C4-2B (cell line): ENCODE measurements around the gene CASP1.
A peak's percentile ranks its signal among the peaks of the same experiment; 100 is the strongest.

ENCODE experiments used
- H3K27ac ChIP-seq: fragments of 450-650 bp; 2 replicates; pipeline ENCODE4 v1.5.1; 2017
- ZFX ChIP-seq: fragments of 450-650 bp; IDR thresholded peaks from 2 replicates; pipeline ENCODE4 v1.6.1; 2017
- TF ChIP-seq, protein P1 (sequence below): fragments of 450-650 bp; conservative IDR thresholded peaks from 2 replicates; pipeline ENCODE4 v1.5.1; 2017; ENCODE audit warnings: mild to moderate bottlenecking

The CASP1 gene

DNA sequence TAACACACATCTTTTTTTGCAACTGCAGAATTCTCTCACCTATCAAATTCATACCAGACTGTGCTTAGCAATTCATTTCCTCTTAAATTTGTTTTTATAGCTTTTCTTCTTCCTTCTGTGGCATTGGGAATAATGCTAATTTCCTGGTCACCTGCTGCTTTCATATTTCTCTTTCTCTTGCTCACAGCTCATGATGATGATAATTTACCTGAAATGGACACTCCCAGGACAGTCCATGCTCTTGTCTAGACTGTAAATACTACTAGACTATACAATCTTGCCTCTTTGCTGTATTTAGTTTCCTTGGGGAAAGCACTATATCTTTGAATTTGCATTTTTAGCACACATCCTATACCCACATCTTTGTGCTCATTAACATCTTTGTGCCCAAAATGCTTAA, 27.5 kb downstream of the CASP1 start:
- TF ChIP-seq, protein P1, sequence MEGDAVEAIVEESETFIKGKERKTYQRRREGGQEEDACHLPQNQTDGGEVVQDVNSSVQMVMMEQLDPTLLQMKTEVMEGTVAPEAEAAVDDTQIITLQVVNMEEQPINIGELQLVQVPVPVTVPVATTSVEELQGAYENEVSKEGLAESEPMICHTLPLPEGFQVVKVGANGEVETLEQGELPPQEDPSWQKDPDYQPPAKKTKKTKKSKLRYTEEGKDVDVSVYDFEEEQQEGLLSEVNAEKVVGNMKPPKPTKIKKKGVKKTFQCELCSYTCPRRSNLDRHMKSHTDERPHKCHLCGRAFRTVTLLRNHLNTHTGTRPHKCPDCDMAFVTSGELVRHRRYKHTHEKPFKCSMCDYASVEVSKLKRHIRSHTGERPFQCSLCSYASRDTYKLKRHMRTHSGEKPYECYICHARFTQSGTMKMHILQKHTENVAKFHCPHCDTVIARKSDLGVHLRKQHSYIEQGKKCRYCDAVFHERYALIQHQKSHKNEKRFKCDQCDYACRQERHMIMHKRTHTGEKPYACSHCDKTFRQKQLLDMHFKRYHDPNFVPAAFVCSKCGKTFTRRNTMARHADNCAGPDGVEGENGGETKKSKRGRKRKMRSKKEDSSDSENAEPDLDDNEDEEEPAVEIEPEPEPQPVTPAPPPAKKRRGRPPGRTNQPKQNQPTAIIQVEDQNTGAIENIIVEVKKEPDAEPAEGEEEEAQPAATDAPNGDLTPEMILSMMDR: no peak
- TF ChIP-seq ZFX: no peak
- no peak overlapping the region for H3K27ac ChIP-seq

DNA sequence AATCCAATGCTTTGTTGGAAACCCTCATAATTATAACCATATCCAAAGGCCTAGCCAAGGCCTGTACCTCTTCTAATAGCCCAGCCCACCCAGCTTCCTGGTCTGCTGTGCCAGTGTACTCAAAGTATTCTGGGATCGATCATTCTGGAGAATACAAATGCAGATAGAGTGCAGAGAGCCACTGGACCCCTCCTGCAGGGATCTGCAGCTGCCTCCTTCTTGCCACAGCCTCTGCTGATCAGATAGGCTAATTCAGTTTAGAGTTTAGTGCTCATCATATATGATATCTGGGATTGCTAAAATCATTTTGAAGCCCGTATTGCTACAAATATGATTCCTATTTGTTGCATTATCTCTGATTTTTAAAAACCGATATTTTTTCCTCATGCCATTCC, 29.5 kb downstream of the CASP1 start:
- no peak for TF ChIP-seq ZFX
- TF ChIP-seq, protein P1: no peak
- H3K27ac ChIP-seq: no peak overlapping the region

DNA sequence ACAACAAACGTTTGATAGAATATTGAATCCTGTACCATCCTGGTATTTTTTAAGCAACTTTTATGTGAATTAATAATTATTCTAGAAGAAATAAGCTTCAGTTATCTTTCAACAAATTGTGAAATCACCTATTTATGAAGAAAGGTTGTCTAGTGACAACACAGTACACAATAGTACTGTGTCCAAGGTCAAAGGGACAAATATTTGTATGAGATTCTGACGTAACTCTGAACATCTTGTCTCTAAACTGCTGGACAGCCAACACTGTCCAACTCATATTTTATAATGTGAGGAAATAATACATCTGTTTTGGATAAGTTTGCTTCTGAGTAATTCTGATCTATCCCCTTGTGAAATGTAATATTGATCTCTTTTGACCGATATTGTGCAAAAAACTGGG, 30.9 kb downstream of the CASP1 start:
- H3K27ac ChIP-seq: no peak overlapping the region
- no peak for TF ChIP-seq ZFX
- TF ChIP-seq, protein P1: no peak

DNA sequence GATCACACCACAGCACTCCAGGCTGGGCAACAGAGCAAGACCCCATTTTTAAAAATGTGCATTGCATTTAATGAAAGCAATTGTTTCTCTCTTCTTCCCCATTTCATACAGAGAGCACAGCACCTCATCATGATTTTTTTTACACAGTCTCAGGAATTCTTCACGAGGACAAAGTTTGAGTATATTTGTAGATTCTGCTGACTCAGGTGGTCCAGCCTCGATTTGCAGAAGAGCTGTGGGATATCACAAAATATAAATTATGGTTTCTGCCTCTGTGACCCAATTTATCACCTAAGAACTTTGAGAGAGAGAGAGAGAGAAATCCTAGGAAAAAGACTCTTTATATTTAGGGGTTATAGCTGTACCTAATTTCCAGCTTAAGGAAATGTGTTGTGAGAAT, 31.8 kb downstream of the CASP1 start:
- TF ChIP-seq, protein P1: no peak
- no peak overlapping the region for H3K27ac ChIP-seq

DNA sequence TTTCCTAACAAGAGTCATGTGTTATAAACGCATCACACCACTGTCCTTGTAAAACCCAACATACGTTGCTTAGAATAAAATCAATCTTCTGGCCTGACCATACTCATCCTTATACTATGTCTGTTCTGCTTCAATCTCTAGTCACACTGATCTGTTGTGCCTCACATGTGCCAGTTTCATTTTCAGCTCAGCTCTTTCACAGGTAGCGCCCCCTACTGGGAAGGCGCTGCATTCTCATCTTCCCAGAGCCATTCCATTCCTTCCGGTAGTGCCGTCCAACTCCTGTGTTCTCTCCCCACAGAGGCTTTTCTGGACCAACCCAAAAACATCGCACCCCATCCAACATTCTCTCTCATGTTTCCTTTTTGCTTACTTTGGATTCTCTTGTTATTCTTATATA, 34.1 kb downstream of the CASP1 start:
- H3K27ac ChIP-seq: no peak overlapping the region
- TF ChIP-seq, protein P1: peak; percentile 87
- no peak for TF ChIP-seq ZFX

DNA sequence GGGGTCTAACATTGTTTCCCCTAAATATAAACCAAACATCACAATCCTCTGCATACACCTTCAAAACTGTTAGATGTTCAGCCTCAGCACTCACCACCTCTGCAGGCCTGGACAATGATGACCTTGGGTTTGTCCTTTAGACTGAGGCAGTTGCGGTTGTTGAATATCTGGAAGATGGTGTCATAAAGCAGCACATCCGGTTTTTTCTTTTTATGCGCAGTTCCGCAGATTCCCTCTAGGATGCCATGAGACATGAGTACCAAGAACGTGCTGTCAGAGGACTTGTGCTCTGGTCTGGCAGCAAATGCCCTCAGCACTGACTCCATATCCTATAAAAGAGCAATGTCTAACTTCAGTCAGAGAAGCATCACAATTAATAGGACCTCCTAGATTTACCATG, 34.8 kb downstream of the CASP1 start:
- TF ChIP-seq, protein P1: no peak
- TF ChIP-seq ZFX: no peak
- H3K27ac ChIP-seq: no peak overlapping the region

DNA sequence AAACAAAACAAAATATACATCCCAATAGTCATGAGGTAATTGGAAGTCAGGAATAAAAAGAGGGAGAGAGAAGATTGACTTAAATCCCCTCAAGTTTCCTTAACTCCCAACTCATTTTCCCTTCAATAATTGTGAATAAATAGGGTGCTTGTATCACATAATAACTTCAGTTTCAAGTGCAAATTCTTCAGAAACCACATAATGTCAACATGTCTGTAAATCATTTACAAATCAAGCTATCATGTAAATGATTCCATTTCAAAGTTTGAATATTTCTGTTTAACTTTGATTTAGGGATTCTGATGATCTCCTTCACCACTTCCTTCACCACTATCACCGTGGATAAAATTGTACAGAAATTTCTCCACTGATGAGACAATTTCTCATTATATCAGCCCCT, 35.2 kb downstream of the CASP1 start:
- no peak for TF ChIP-seq ZFX
- TF ChIP-seq, protein P1: no peak
- H3K27ac ChIP-seq: no peak overlapping the region

DNA sequence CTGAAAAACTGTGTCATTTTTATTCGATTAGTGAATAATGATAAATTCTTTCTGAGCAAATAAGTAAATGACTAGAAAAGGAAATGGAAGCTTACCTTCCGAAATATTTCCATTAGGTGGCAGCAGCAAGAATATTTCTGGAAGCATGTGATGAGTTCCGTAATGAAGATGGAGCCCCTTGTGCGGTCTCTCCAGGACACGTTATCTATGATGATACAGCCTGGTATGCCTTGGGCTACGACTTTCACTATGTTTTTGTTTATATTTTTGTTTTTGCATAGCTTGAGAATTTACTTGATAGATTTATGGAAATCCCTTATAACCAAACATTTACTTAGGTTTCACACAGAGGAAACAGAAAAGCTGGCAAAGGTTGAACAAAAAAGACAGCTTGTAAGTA, 37.7 kb downstream of the CASP1 start:
- TF ChIP-seq, protein P1: peak; percentile 53
- TF ChIP-seq ZFX: no peak
- H3K27ac ChIP-seq: no peak overlapping the region
